ENCODE data around the gene DDX17.

DDX17 gene

DNA sequence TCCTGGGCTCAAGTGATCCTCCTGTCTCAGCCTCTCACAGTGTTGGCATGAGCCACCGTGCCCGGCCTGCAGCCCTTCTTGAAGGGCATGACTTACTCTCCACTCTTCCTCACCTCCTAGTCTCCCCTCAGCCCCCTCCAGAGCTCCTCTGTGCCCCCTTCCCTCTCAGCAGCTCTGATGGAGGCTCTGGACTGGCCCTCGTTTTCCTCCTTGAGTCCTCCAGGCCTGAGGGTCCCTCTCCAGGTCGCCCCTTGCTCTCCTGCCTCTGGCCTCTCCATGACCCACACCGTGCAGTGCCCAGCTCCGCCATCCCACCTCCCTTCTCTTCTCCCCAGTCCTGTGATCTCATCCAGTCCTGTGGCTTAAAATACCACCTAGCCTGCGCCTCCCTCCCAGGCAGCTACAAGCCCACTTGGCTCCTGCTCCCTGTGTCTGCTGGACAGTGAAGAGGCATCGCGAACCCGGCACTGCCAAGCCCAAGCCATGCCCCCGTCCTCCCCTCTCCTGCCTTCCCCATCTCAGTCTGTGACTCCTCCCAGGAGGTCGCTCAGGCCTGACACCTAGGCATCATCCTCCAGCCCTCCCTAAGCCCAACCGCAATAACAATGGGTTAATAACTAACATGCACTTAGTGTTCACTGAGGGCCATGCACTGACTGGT is 63.0 kb downstream of the DDX17 start:
- H3K4me3 ChIP-seq (ENCODE audit: low read length) = no peak overlapping the region
- no peaks in the 10 kb centered on the region for H3F3A ChIP-seq (ENCODE audit: insufficient read depth, low read length)
- H3K36me3 ChIP-seq (replicated peaks; ENCODE audit: insufficient read depth, low read length) = no peaks in the 10 kb centered on the region
- H3K4me2 ChIP-seq (ENCODE audit: low read depth, low read length) = no peak overlapping the region
- H3K27ac ChIP-seq (ENCODE audit: low read length) = no peak overlapping the region
- H4K20me1 ChIP-seq (ENCODE audit: insufficient read depth, low read length) = no peaks in the 10 kb centered on the region
- no peaks in the 10 kb centered on the region for H3K9me2 ChIP-seq (replicated peaks; ENCODE audit: insufficient read depth, low read length)
- no peaks in the 10 kb centered on the region for H3K9me3 ChIP-seq (replicated peaks; ENCODE audit: insufficient read depth, low read length)
- no peak overlapping the region for H2AFZ ChIP-seq (ENCODE audit: low read length)
- TF ChIP-seq CTCF (IDR thresholded peaks at IDR 0.05; ENCODE audit: low read length) (no peak), EZH2 (optimal IDR thresholded peaks at IDR 0.05; ENCODE audit: low read depth, low read length) (no peak), EZH2phosphoT487 (IDR thresholded peaks at IDR 0.05; ENCODE audit: low read length) (no peak)
- no peaks in the 10 kb centered on the region for H3K79me2 ChIP-seq (ENCODE audit: low read length)
- DNase-seq = no peak
- H3K4me1 ChIP-seq (ENCODE audit: low read length) = no peaks in the 10 kb centered on the region
- peaks cover 46% of the 10 kb centered on the region for H3K27me3 ChIP-seq (replicated peaks; ENCODE audit: insufficient read depth, low read length)
- no peak overlapping the region for H3K9ac ChIP-seq (ENCODE audit: low read length)

GRCh38 chr22:38441620-38442287 is 64.4 kb downstream of the DDX17 start:
- Histone ChIP-seq H3K79me2 (ENCODE audit: low read length) (no peaks in the 10 kb centered on the region), H3F3A (ENCODE audit: insufficient read depth, low read length) (no peaks in the 10 kb centered on the region), H3K4me2 (ENCODE audit: low read depth, low read length) (no peak overlapping the region), H2AFZ (ENCODE audit: low read length) (no peak overlapping the region), H4K20me1 (ENCODE audit: insufficient read depth, low read length) (no peaks in the 10 kb centered on the region), H3K9ac (ENCODE audit: low read length) (no peak overlapping the region), H3K9me3 (replicated peaks; ENCODE audit: insufficient read depth, low read length) (no peaks in the 10 kb centered on the region), H3K36me3 (replicated peaks; ENCODE audit: insufficient read depth, low read length) (no peaks in the 10 kb centered on the region), H3K9me2 (replicated peaks; ENCODE audit: insufficient read depth, low read length) (no peaks in the 10 kb centered on the region), H3K27ac (ENCODE audit: low read length) (no peak overlapping the region), H3K4me3 (ENCODE audit: low read length) (no peak overlapping the region), H3K27me3 (replicated peaks; ENCODE audit: insufficient read depth, low read length) (peaks cover 46% of the 10 kb centered on the region), H3K4me1 (ENCODE audit: low read length) (no peaks in the 10 kb centered on the region)
- DNase-seq = no peak
- no peak for TF ChIP-seq EZH2 (optimal IDR thresholded peaks at IDR 0.05; ENCODE audit: low read depth, low read length)

- Histone ChIP-seq H3F3A (ENCODE audit: insufficient read depth, low read length) (no peaks in the 10 kb centered on the region), H3K4me2 (ENCODE audit: low read depth, low read length) (no peak overlapping the region), H3K36me3 (replicated peaks; ENCODE audit: insufficient read depth, low read length) (no peaks in the 10 kb centered on the region), H3K27ac (ENCODE audit: low read length) (no peak overlapping the region), H3K4me3 (ENCODE audit: low read length) (no peak overlapping the region), H3K9me2 (replicated peaks; ENCODE audit: insufficient read depth, low read length) (no peaks in the 10 kb centered on the region), H3K9me3 (replicated peaks; ENCODE audit: insufficient read depth, low read length) (no peaks in the 10 kb centered on the region), H2AFZ (ENCODE audit: low read length) (no peak overlapping the region; the same call in 1 of the 2 replicates), H3K27me3 (replicated peaks; ENCODE audit: insufficient read depth, low read length) (peaks cover 40% of the 10 kb centered on the region), H3K79me2 (ENCODE audit: low read length) (no peaks in the 10 kb centered on the region), H4K20me1 (ENCODE audit: insufficient read depth, low read length) (no peaks in the 10 kb centered on the region), H3K4me1 (ENCODE audit: low read length) (no peaks in the 10 kb centered on the region), H3K9ac (ENCODE audit: low read length) (no peak overlapping the region)
- TF ChIP-seq CTCF (IDR thresholded peaks at IDR 0.05; ENCODE audit: low read length) = no peak
- no peak for TF ChIP-seq EZH2phosphoT487 (IDR thresholded peaks at IDR 0.05; ENCODE audit: low read length)
- no peak for TF ChIP-seq EZH2 (optimal IDR thresholded peaks at IDR 0.05; ENCODE audit: low read depth, low read length)
- DNase-seq = no peak
These were observed 65.3 kb downstream of the DDX17 start for GRCh38 chr22:38440747-38441350.
